Activated CD4-positive, alpha-beta T cell treated with anti-CD3 and anti-CD28 coated beads, Interleukin-2, Interleukin-4, amounts not matched to agents 100 ng/mL and 50 ng/mL, durations not matched to agents 16 hours and 8 hours (primary cell): Measurements from ENCODE around the gene ACTL6A.
"Not testable (repeated sequence)": the region's sequence is repeated elsewhere in the genome, so short reads cannot be mapped to it uniquely, and the experiment has no call there.

Source experiments
- DNase-seq: peaks from one replicate; pipeline ENCODE4 v3.0.0-alpha.2; 2020; ENCODE audit warnings: low spot score

The ACTL6A gene

DNA sequence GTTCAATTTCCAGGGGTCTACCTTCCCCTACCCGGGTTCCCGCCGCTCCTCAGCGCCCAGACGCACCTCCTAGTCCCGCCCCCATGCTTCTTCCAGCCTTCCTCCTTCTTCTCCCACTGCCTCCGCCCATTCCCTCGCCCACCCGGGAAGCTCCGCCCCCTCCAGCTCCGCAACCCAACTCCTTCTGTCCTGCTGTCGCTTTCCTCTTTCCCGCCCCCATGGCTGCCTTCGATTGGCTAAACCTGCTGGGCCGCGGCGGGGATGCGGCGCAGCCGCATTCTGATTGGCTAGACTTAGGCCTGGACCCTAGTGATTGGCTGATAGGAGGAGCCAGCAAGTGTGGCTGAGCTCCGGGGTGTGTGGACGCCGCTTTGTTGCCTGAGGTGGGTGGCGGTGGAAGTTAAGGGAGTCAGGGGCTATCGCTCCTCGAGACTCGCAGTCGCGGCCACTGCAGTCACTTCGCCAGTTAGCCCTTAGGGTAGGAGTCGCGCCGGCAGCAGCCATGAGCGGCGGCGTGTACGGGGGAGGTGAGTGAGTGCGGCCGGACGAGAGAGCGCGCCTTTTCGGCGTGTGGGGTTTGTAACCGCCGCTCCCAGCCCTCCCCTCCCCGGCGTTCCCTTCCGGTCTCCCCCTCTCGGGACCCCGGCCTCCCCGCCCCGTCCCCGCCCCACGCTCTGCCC is at the start of gene ACTL6A:
TSS of gene ACTL6A (plus strand) at position 336 of the 680 bp plus-strand sequence. CDS start at position 503, 167 bp downstream.
- peak; percentile 100 for DNase-seq

- no peak for DNase-seq
These were observed 48.9 kb upstream of the ACTL6A start for GRCh38 chr3:179513862-179514261.

DNA sequence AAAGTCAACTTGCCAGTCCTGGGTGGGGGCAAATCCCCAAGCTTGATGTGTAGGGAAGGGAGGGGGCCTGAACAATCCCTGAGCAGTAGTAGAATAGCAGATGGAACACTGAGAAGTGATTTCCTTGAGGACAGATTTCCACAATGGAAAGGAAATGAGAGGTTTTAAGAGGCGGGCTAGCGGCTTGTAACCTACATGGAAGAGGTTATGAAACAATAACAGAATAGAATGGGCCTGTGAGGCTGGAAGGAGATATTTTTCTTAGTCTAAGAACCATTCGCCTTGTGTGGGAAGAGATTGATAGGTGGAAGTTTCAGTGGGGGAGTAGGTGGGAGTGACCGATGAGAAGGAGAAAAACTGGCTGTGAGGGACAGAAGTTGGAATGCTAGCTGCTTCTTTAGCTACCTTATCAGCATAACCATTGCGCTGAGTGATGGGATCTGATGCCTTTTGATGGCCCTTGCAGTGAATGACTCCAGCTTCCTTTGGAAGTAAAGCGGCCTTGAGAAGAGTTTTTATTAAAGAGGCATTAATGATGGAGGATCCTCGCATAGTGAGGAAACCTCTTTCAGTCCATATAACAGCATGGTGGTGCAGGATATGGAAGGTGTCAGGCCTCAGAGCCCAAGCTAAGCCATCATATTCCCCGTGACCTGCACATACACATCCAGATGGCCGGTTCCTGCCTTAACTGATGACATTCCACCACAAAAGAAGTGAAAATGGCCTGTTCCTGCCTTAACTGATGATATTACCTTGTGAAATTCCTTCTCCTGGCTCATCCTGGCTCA is 46.1 kb upstream of the ACTL6A start:
- not testable (repeated sequence) for DNase-seq

DNA sequence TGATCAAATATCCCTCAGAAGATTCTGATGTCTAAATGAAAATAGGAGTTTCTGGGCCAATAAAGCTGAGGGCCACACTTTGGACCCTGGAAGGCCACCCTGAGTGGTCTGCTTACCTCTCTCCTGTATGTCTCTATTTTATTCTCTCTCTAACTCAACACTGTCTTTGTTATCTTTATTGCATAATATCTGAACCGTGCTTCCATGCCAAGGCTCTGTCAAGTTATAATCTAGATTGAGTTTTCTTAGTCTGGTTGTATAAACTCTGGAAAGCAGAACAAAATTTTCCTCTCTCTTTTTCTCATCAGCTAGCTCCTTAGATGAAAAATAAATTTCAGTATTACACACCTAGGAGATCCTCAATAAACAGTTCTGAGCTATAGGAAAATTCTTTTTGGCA is 36.2 kb upstream of the ACTL6A start:
- no peak for DNase-seq

DNA sequence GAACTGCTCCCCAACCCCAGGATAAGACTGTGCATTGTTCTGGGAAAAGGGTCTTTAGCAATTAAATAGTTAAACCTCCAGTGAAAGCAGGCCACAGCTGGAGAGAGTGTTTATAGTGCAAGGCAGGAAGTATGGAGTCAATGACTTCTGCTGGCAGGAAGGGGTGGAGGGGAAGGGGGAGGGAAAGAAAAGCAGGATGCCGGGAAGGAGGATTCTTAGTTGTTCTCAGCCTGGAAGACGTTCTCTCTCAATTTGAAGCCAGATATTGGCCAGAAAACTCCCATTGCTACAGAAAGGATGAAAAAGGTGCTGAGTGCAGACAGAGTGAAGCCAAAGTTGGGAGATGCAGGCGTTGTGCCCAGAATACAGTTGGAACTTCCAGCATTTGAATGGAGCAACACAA is 35.7 kb upstream of the ACTL6A start:
- DNase-seq = no peak

- DNase-seq = no peak
These were observed 34.0 kb upstream of the ACTL6A start for GRCh38 chr3:179528772-179529171.

- DNase-seq = no peak
These were observed 31.1 kb upstream of the ACTL6A start for GRCh38 chr3:179531576-179531975.

DNA sequence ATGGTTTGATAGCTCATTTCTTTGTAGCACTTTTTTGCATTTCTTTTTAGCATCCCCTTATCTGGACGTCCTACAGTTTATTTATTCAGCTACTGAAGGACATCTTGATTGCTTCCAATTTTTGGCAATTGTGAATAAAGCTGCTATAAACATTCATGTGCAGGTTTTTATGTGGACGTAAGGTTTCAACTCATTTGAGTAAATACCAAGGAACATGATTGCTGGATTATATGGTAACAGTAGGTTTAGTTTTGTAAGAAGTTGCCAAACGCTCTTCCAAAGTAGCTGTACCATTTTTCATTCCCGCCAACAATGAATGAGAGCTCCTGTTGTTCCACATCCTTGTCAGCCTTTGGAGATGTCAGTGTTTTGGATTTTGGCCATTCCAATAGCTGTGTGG is 29.5 kb upstream of the ACTL6A start:
- no peak for DNase-seq

GRCh38 chr3:179536256-179536655 is 26.5 kb upstream of the ACTL6A start:
- no peak for DNase-seq

DNA sequence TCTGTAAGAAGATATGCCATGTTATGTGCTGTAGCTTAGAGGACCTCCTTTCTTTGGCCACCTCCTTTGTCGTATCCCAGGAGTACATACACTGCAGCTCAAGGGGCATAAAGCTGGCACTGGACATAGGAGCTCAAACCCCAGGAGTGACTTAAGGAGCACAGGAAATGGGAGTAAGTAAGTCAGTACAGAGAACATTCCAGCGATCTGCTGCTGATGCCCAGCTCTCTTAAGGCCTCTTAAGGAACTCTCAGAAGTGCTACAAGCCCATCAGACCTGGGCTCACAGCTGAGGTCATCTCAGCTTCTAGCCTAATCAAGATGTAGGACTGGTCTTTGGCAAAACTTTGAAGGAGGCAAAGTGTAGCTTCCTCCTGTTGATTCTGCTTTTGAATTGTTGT is 21.6 kb upstream of the ACTL6A start:
- no peak for DNase-seq

GRCh38 chr3:179541596-179541995 is 21.1 kb upstream of the ACTL6A start:
- no peak for DNase-seq

- no peak for DNase-seq
These were observed 20.4 kb upstream of the ACTL6A start for GRCh38 chr3:179542375-179542774.

GRCh38 chr3:179544981-179545645 is 17.6 kb upstream of the ACTL6A start:
- no peak for DNase-seq

DNA sequence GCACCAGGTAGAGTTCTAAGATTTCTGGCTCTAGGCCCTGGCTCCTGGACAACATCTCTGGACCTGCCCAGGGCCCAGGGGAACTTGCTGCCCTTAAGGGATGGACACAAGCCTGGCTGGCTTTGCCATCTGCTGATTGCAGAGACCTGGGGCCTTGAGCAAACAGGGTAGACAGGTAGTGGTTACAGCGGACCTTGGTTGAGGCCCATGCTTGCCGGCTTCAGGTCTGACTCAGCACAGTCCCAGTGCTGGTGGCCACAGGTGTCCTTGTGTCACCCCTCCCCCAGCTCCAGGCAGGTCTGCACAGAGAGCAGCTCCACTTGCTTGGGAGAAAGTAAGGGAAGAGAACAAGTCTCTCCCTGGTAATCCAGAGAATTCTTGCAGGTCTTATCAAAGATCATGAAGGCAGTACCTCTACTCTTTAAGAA is 15.9 kb upstream of the ACTL6A start:
- DNase-seq = no peak

GRCh38 chr3:179551349-179552105 is 11.2 kb upstream of the ACTL6A start:
- DNase-seq = no peak

DNA sequence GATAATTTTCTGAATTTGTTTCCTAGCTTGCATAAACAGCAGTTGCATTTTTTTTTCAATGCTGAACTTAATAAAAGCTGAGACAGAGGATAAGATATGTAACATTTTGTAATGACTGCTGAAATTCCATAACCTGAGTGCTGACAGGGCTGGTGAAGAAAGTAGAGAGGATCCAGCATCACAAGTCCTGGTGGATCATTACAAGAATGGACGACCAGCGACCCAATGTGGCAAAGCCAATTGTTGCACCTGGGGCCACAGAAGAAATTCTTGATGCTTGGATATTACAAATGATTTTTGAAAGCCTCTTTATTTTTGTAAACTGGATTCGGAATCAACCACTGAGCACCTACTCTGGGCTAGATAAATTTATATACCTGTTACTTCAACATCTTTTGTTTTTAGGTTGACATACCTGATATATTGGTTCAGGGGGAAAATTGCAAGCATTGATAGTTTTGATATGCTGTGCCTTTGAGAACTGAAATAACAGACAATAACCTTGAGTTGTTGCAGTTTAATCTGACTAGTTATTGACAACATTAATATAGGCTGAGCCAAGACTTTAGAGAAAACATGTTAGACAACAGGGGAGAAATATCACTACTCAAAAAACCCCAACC is 3.9 kb upstream of the ACTL6A start:
- DNase-seq = peak; percentile 50

DNA sequence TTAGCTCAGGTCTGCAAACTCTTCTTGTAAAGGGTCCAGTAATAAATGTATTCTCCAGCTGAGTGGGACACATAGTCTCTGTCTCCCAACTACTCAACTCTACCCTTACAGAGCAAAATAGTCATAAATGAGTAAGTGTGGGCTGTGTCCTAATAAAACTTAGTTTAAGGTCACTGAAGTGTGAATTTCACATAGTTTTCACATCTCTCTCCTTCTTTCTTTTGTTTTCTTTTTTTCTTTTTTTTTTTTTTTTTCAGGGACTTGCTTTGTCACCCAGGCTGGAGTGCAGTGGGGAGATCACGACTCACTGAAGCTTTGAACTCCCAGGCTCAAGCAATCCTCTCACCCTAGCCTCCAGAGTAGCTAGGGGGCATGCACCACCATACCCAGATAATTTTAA is 1.9 kb upstream of the ACTL6A start:
- DNase-seq = no peak

GRCh38 chr3:179563271-179563783 is 601 bp downstream of the ACTL6A start:
- peak; percentile 72 for DNase-seq

- peak; percentile 49 for DNase-seq
These were observed 2.8 kb downstream of the ACTL6A start for GRCh38 chr3:179565496-179565895.

DNA sequence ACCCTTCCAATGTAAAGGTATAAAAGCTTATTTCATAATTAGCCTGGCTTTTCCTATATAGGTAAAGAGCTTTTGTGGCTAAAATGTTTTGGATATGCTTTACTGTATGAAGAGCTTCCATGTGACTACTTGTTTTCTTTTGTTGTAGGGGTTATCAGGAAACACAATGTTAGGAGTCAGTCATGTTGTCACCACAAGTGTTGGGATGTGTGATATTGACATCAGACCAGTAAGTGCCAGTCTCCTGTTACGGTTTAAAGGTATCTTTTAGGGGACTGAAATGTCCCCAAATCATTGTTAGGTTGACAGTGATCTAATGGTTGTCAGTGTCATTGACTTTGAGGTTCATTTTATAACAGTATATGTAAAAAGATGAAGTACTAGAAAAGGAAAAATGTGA is 18.3 kb downstream of the ACTL6A start:
- no peak for DNase-seq

DNA sequence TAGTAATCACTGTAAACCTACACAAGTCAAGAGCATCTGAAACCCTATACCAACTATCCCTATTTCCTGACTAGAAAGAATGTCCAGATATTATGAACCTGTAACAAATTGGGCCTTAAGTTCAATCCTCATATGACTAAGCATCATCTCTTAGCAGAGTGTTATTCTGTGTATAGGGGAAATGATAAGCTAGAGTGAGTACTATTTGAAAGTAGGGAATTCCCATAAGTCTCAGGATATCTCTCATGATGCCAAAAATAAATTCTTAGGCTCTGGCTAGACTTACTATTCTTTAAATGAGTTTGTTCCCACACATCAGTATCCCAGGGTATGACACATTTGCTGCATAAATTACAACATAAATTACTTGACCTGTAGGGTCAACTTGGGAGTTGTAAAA is 26.4 kb downstream of the ACTL6A start:
- DNase-seq = peak; percentile 4

DNA sequence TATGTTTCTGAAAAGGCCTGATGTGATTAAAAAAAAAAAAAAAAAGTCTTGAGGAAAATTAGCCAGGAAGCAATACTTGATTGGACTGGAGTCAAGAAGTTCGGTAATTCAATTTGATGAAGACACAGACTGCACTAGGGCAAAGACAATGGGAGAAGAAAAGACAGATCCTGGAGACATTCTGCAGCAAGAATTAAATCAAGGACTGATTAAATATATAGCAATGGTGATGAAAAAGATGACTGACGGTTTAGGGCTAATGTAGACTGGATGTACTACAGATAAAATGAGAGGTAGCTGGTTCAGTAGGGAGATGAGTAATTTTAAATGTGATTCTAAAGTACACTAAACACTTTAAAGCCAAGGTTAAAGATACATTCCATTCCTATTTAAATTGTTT is 27.9 kb downstream of the ACTL6A start:
- DNase-seq = no peak
